HG02798 (cell line): ENCODE measurements around the gene CIZ1.
"Not testable (repeated sequence)": the region's sequence is repeated elsewhere in the genome, so short reads cannot be mapped to it uniquely, and the experiment has no call there.

ENCODE experiments used
- ATAC-seq: cut with Tn5 transposase; IDR thresholded peaks from one replicate; pipeline ENCODE4 v1.9.1; 2021; ENCODE audit warnings: mild to moderate bottlenecking; ENCODE audit not compliant: unreplicated experiment, poor library complexity

The CIZ1 gene

GRCh38 chr9:128149951-128150593, 41.3 kb downstream of the CIZ1 start:
- no peak for ATAC-seq

GRCh38 chr9:128149001-128149701, 42.2 kb downstream of the CIZ1 start, which contains the start of gene LCN2:
LCN2 (plus strand) TSS chr9:128149453; CDS start chr9:128149526, 73 bp downstream.
- ATAC-seq: no peak

GRCh38 chr9:128148509-128149000, 42.8 kb downstream of the CIZ1 start:
- ATAC-seq: no peak

- no peak for ATAC-seq
These were observed 44.7 kb downstream of the CIZ1 start for GRCh38 chr9:128146591-128147120.

GRCh38 chr9:128145951-128146351, 45.4 kb downstream of the CIZ1 start:
- no peak for ATAC-seq

GRCh38 chr9:128145536-128145935, 45.8 kb downstream of the CIZ1 start:
- no peak for ATAC-seq

- no peak for ATAC-seq
These were observed 46.9 kb downstream of the CIZ1 start for GRCh38 chr9:128144239-128145181.

GRCh38 chr9:128143525-128144238, 47.7 kb downstream of the CIZ1 start:
- no peak for ATAC-seq

- no peak for ATAC-seq
These were observed 48.8 kb downstream of the CIZ1 start for GRCh38 chr9:128142596-128142995.

- ATAC-seq: no peak
These were observed 49.3 kb downstream of the CIZ1 start for GRCh38 chr9:128142061-128142460.

GRCh38 chr9:128141604-128142003, 49.8 kb downstream of the CIZ1 start:
- no peak for ATAC-seq

- ATAC-seq: no peak
These were observed 51.8 kb downstream of the CIZ1 start for GRCh38 chr9:128139621-128140020.

GRCh38 chr9:128138001-128138400, 53.4 kb downstream of the CIZ1 start:
- ATAC-seq: no peak

GRCh38 chr9:128136816-128137793, 54.3 kb downstream of the CIZ1 start:
- ATAC-seq: no peak

GRCh38 chr9:128135561-128135960, 55.8 kb downstream of the CIZ1 start:
- not testable (repeated sequence) for ATAC-seq

GRCh38 chr9:128132139-128132538, 59.2 kb downstream of the CIZ1 start:
- ATAC-seq: not testable (repeated sequence)

GRCh38 chr9:128131346-128131745, 60.0 kb downstream of the CIZ1 start:
- not testable (repeated sequence) for ATAC-seq

- not testable (repeated sequence) for ATAC-seq
These were observed 60.7 kb downstream of the CIZ1 start for GRCh38 chr9:128130651-128131050.
